Measurements from ENCODE around the gene ZNF23. TPM values are rescaled to one million over a fixed set of nuclear protein-coding genes. Genes with fewer than 3 reads are reported as not detected.

Gene ZNF23
- total and polyA plus RNA-seq, 2 experiments from 2014 or later: 5.3 to 7.1 TPM

- no peak overlapping the region for H2AFZ ChIP-seq
- WGBS (ENCODE audit: low lambda C conversion rate, missing lambda C conversion rate): 84% methylated on average over 6 of the region's 6 CpGs
- H3K9me3 ChIP-seq (ENCODE audit: low read depth): no peaks in the 10 kb centered on the region
- DNase-seq (ENCODE audit: low spot score): no peak
- H3K4me1 ChIP-seq (ENCODE audit: insufficient read depth): no peaks in the 10 kb centered on the region
- H3K4me2 ChIP-seq: no peak overlapping the region
- H4K20me1 ChIP-seq (ENCODE audit: insufficient read depth, poor library complexity, severe bottlenecking): no peaks in the 10 kb centered on the region
- H3K36me3 ChIP-seq (replicated peaks; ENCODE audit: insufficient read depth, low read depth): no peaks in the 10 kb centered on the region
- H3K9me2 ChIP-seq (replicated peaks; ENCODE audit: insufficient read depth): no peaks in the 10 kb centered on the region
- TF ChIP-seq EZH2 (IDR thresholded peaks at IDR 0.05; ENCODE audit: borderline replicate concordance): no peak
- no peak for TF ChIP-seq CTCF (IDR thresholded peaks at IDR 0.05; ENCODE audit: poor library complexity)
- TF ChIP-seq EZH2phosphoT487 (IDR thresholded peaks at IDR 0.05; ENCODE audit: low read depth, severe bottlenecking, unreplicated experiment): no peak
- H3K4me3 ChIP-seq: no peak overlapping the region
- peaks cover 6% of the 10 kb centered on the region for H3K27me3 ChIP-seq
- H3K79me2 ChIP-seq: no peaks in the 10 kb centered on the region
- H3K27ac ChIP-seq: no peak overlapping the region
Measured at GRCh38 chr16:71432906-71433305, 29.1 kb downstream of the ZNF23 start.

DNA sequence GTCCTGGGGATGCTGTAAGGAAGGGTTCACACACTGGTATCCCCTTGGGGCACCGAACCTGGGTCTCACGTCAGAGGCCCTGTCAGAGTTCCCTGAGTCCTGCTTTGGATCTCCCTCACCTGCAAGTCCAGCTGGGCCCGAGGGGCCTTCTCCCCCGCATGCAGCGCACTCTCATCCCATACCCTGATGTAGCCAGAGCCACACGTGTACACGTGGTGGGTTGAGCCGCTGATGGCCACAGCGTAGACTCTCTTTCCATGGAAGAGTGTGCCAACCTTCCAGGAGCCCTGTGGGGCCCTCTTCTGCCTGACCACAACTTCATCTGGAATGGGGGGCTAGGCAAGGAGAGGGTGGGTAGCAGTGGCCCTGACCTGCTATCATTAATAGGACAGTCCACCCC, 30.1 kb downstream of the ZNF23 start:
- Histone ChIP-seq H2AFZ (no peak overlapping the region), H3K4me2 (no peak overlapping the region), H3K79me2 (no peaks in the 10 kb centered on the region), H4K20me1 (ENCODE audit: insufficient read depth, poor library complexity, severe bottlenecking) (no peaks in the 10 kb centered on the region), H3K27ac (no peak overlapping the region), H3K9me2 (replicated peaks; ENCODE audit: insufficient read depth) (no peaks in the 10 kb centered on the region), H3K4me3 (no peak overlapping the region), H3K4me1 (ENCODE audit: insufficient read depth) (no peaks in the 10 kb centered on the region), H3K27me3 (peaks cover 6% of the 10 kb centered on the region), H3K9me3 (ENCODE audit: low read depth) (no peaks in the 10 kb centered on the region), H3K36me3 (replicated peaks; ENCODE audit: insufficient read depth, low read depth) (no peaks in the 10 kb centered on the region)
- WGBS (ENCODE audit: low lambda C conversion rate, missing lambda C conversion rate): 94% methylated on average over 9 of the region's 9 CpGs
- no peak for DNase-seq (ENCODE audit: low spot score)
- TF ChIP-seq EZH2phosphoT487 (IDR thresholded peaks at IDR 0.05; ENCODE audit: low read depth, severe bottlenecking, unreplicated experiment) (no peak), EZH2 (IDR thresholded peaks at IDR 0.05; ENCODE audit: borderline replicate concordance) (no peak)

DNA sequence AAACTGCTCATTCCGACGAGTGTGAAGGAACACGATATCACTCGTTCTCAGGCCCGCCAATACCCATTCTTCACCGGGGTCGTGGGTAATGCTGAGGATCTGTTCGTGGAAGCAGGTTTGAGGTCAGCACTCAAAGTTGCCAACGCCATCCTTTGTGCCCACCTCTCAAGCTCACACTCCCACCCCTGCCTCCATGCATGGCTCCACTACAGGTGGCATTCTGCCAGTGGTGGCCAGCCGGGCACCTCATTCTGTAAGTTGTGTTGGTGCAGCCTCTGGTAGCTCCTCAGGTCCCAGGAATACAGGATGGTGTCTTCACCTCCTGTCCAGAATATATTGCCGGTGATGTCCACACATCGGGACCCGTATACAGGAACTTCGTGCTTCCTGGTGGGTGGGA, 30.9 kb downstream of the ZNF23 start:
- Histone ChIP-seq H3K4me3 (no peak overlapping the region), H2AFZ (no peak overlapping the region), H3K4me1 (ENCODE audit: insufficient read depth) (no peaks in the 10 kb centered on the region), H3K79me2 (no peaks in the 10 kb centered on the region), H3K9me2 (replicated peaks; ENCODE audit: insufficient read depth) (no peaks in the 10 kb centered on the region), H3K27ac (no peak overlapping the region), H4K20me1 (ENCODE audit: insufficient read depth, poor library complexity, severe bottlenecking) (no peaks in the 10 kb centered on the region), H3K27me3 (peaks cover 6% of the 10 kb centered on the region), H3K4me2 (no peak overlapping the region), H3K9me3 (ENCODE audit: low read depth) (no peaks in the 10 kb centered on the region), H3K36me3 (replicated peaks; ENCODE audit: insufficient read depth, low read depth) (no peaks in the 10 kb centered on the region)
- TF ChIP-seq EZH2phosphoT487 (IDR thresholded peaks at IDR 0.05; ENCODE audit: low read depth, severe bottlenecking, unreplicated experiment): no peak
- no peak for TF ChIP-seq EZH2 (IDR thresholded peaks at IDR 0.05; ENCODE audit: borderline replicate concordance)
- no peak for TF ChIP-seq CTCF (IDR thresholded peaks at IDR 0.05; ENCODE audit: poor library complexity)
- WGBS (ENCODE audit: low lambda C conversion rate, missing lambda C conversion rate): 90% methylated on average over 14 of the region's 14 CpGs
- no peak for DNase-seq (ENCODE audit: low spot score)

- Histone ChIP-seq H3K27ac (no peak overlapping the region), H3K27me3 (peaks cover 6% of the 10 kb centered on the region), H3K9me2 (replicated peaks; ENCODE audit: insufficient read depth) (no peaks in the 10 kb centered on the region), H4K20me1 (ENCODE audit: insufficient read depth, poor library complexity, severe bottlenecking) (no peaks in the 10 kb centered on the region), H3K4me2 (no peak overlapping the region), H3K4me1 (ENCODE audit: insufficient read depth) (no peaks in the 10 kb centered on the region), H3K36me3 (replicated peaks; ENCODE audit: insufficient read depth, low read depth) (no peaks in the 10 kb centered on the region), H3K79me2 (no peaks in the 10 kb centered on the region), H3K4me3 (no peak overlapping the region), H2AFZ (no peak overlapping the region), H3K9me3 (ENCODE audit: low read depth) (no peaks in the 10 kb centered on the region)
- TF ChIP-seq CTCF (IDR thresholded peaks at IDR 0.05; ENCODE audit: poor library complexity) (no peak), EZH2phosphoT487 (IDR thresholded peaks at IDR 0.05; ENCODE audit: low read depth, severe bottlenecking, unreplicated experiment) (no peak), EZH2 (IDR thresholded peaks at IDR 0.05; ENCODE audit: borderline replicate concordance) (no peak)
- WGBS (ENCODE audit: low lambda C conversion rate, missing lambda C conversion rate): 64% methylated on average over 6 of the region's 6 CpGs
- DNase-seq (ENCODE audit: low spot score): no peak
Measured at GRCh38 chr16:71430744-71431143, 31.3 kb downstream of the ZNF23 start.
